Osteocyte (in vitro differentiated cells): ENCODE results near the gene SPZ1. TPM values are rescaled to one million over a fixed set of nuclear protein-coding genes. Genes with fewer than 3 reads are reported as not detected.
"Not testable (repeated sequence)": the region's sequence is repeated elsewhere in the genome, so short reads cannot be mapped to it uniquely, and the experiment has no call there.

Experiments used
- DNase-seq: peaks from one replicate; pipeline ENCODE4 v3.0.0; 2021; ENCODE audit warnings: mixed read lengths; ENCODE audit not compliant: unreplicated experiment; ENCODE audit errors: extremely low spot score
- H3K27ac Mint-ChIP-seq: one replicate; pipeline ENCODE4 v1.8.0; 2021; ENCODE audit warnings: mild to moderate bottlenecking, mixed read lengths; ENCODE audit not compliant: unreplicated experiment
- H3K27me3 Mint-ChIP-seq: one replicate; pipeline ENCODE4 v1.8.0; 2021; ENCODE audit warnings: mixed read lengths; ENCODE audit not compliant: unreplicated experiment
- H3K36me3 Mint-ChIP-seq: one replicate; pipeline ENCODE4 v1.8.0; 2021; ENCODE audit warnings: mixed read lengths; ENCODE audit not compliant: unreplicated experiment
- H3K4me1 Mint-ChIP-seq: one replicate; pipeline ENCODE4 v1.8.0; 2021; ENCODE audit warnings: mixed read lengths; ENCODE audit not compliant: unreplicated experiment
- H3K4me3 Mint-ChIP-seq: one replicate; pipeline ENCODE4 v1.8.0; 2021; ENCODE audit warnings: mild to moderate bottlenecking, moderate library complexity, mixed read lengths; ENCODE audit not compliant: unreplicated experiment
- H3K9me3 Mint-ChIP-seq: one replicate; pipeline ENCODE4 v1.8.0; 2021; ENCODE audit warnings: mixed read lengths; ENCODE audit not compliant: unreplicated experiment
- long read RNA-seq: library from polyadenylated mRNA; unstranded; transcript quantifications from one replicate; pipeline ENCODE4 v2.0.0, GENCODE V29; 2021
- total RNA-seq: library from RNA; stranded (reverse); gene quantifications from 2 replicates; pipeline ENCODE4 v1.2.1, GENCODE V29; 2021
- TF ChIP-seq, protein P1 (sequence below): fragments of 200-600 bp; sonication (generic); IDR thresholded peaks from 2 replicates; pipeline ENCODE4 v1.5.0; 2021; ENCODE audit warnings: antibody characterized with exemption, mild to moderate bottlenecking, moderate library complexity

SPZ1 gene, protein sequence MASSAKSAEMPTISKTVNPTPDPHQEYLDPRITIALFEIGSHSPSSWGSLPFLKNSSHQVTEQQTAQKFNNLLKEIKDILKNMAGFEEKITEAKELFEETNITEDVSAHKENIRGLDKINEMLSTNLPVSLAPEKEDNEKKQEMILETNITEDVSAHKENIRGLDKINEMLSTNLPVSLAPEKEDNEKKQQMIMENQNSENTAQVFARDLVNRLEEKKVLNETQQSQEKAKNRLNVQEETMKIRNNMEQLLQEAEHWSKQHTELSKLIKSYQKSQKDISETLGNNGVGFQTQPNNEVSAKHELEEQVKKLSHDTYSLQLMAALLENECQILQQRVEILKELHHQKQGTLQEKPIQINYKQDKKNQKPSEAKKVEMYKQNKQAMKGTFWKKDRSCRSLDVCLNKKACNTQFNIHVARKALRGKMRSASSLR
- not detected in 2 replicates for total RNA-seq
- long read RNA-seq: 0 reads

DNA sequence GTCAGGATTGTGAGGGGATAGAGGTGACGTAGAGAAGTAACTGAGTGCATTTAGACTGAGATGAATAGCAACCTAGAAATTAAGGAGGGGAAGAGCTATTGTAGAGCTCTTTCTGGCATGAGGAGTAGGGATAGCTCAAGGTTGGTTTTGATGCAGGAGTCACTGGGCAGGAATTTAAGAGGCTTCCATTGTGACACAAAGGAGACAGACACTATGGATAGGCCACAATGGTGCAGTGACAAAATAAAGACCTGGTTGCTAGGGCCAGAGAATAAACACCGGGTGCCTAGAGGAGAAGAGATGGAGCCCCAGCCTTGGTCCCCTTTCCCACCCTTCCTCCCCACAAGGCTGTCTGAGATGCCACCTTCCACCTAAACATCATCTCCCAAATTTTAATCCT lies at the start of gene SPZ1:
TSS of gene SPZ1 (plus strand) at position 301 of the 400 bp plus-strand sequence. CDS start 214 bp downstream, outside the sequence.
- H3K4me3 Mint-ChIP-seq: no peak within 1 kb of the TSS
- TF ChIP-seq, protein P1, sequence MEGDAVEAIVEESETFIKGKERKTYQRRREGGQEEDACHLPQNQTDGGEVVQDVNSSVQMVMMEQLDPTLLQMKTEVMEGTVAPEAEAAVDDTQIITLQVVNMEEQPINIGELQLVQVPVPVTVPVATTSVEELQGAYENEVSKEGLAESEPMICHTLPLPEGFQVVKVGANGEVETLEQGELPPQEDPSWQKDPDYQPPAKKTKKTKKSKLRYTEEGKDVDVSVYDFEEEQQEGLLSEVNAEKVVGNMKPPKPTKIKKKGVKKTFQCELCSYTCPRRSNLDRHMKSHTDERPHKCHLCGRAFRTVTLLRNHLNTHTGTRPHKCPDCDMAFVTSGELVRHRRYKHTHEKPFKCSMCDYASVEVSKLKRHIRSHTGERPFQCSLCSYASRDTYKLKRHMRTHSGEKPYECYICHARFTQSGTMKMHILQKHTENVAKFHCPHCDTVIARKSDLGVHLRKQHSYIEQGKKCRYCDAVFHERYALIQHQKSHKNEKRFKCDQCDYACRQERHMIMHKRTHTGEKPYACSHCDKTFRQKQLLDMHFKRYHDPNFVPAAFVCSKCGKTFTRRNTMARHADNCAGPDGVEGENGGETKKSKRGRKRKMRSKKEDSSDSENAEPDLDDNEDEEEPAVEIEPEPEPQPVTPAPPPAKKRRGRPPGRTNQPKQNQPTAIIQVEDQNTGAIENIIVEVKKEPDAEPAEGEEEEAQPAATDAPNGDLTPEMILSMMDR: no peak
- no peak for DNase-seq
- peaks cover 13% of the 10 kb centered on the region for H3K4me1 Mint-ChIP-seq
- H3K27me3 Mint-ChIP-seq: peaks cover 46% of the 10 kb centered on the region
- no peaks in the 10 kb centered on the region for H3K36me3 Mint-ChIP-seq
- H3K27ac Mint-ChIP-seq: no peak within 1 kb of the TSS
- no peaks in the 10 kb centered on the region for H3K9me3 Mint-ChIP-seq

DNA sequence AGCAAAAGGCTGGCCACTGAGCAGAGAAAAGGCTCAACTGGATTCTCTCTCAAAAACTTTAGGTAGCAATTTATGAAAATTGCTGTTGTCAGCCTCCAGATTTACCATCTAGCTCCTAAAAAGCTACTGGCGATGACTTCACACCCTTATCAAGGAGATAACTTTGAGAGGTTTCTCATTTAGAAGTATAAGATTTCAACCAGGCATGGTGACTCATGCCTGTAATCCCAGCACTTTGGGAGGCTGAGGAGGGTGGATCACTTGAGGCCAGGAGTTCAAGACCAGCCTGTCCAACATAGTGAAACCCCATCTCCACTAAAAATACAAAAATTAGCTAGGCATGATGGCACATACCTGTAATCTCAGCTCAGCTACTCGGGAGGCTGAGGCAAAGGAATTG lies 49.3 kb upstream of the SPZ1 start:
- H3K27ac Mint-ChIP-seq: not testable (repeated sequence)

DNA sequence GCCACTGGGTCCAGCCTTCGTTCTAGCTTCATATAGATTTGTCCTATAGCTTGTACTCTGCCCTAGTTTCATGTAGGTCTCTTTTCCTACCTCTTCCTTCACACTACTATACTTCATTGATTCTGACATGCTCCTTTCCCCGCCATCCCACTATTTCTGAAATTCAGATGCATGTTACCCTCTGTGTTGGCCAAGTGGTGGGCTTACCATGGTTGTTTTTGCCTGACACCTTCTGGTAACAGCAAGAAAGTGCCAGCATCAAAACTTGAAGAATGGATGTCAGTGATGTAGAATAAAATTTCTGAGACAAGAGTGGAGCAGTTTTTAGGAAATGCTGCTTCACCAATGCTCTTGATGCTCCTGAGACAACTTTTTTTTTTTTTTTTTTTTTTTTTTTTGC lies 44.5 kb upstream of the SPZ1 start:
- H3K36me3 Mint-ChIP-seq: no peaks in the 10 kb centered on the region
- H3K9me3 Mint-ChIP-seq: no peaks in the 10 kb centered on the region
- no peak overlapping the region for H3K4me3 Mint-ChIP-seq
- DNase-seq: no peak
- H3K4me1 Mint-ChIP-seq: peaks cover 6% of the 10 kb centered on the region
- no peaks in the 10 kb centered on the region for H3K27me3 Mint-ChIP-seq
- H3K27ac Mint-ChIP-seq: no peak overlapping the region
- TF ChIP-seq, protein P1: peak; percentile 63

More for the DNA sequence above, 49.3 kb upstream of the SPZ1 start:
- not testable (repeated sequence) for H3K36me3 Mint-ChIP-seq, DNase-seq, H3K4me3 Mint-ChIP-seq, H3K27me3 Mint-ChIP-seq, H3K9me3 Mint-ChIP-seq, H3K4me1 Mint-ChIP-seq

DNA sequence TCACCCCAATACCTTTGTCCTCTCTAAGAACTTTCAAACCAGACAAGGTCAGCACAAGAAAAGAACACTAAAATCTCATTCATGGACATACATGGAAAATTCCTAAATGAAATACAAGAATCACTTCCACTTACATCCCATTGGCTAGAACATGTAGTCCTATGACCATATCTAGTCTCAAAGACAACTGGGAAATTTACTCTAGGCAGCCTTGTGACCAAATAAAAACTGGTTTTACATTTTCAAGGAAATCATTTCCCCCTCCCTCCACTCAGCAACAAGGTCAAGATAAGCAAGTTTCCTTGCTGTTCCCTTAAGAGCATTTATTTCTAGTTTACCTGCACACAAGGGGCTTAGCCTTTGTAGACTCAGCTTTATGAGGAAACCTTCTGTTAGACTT lies 43.6 kb upstream of the SPZ1 start:
- no peak for DNase-seq
- no peaks in the 10 kb centered on the region for H3K27me3 Mint-ChIP-seq
- no peaks in the 10 kb centered on the region for H3K36me3 Mint-ChIP-seq
- peaks cover 6% of the 10 kb centered on the region for H3K4me1 Mint-ChIP-seq
- no peak overlapping the region for H3K4me3 Mint-ChIP-seq
- TF ChIP-seq, protein P1: no peak
- no peak overlapping the region for H3K27ac Mint-ChIP-seq
- no peaks in the 10 kb centered on the region for H3K9me3 Mint-ChIP-seq

DNA sequence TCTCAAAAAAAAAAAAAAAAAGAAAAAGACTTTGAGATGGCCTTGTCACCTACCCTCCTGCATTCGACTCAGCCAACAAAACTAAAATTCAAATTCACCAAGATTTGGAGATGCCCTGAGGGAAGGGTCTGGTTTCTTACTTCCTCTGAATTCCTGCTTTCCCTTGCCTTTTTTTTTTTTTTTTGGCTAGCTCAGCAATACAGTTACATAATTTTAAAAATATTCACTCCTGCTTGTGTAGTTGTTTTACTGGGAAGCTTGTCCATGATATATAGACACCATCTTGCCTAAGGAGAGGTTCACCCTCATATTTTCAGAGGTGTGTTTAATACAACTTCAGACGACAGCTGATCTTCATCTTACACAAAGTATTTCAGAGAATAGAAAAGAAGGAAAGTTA lies 42.6 kb upstream of the SPZ1 start:
- H3K36me3 Mint-ChIP-seq: no peaks in the 10 kb centered on the region

More for the DNA sequence above, 42.6 kb upstream of the SPZ1 start:
- peaks cover 6% of the 10 kb centered on the region for H3K4me1 Mint-ChIP-seq
- no peak overlapping the region for H3K4me3 Mint-ChIP-seq
- H3K27ac Mint-ChIP-seq: no peak overlapping the region
- no peaks in the 10 kb centered on the region for H3K9me3 Mint-ChIP-seq
- TF ChIP-seq, protein P1: no peak
- no peaks in the 10 kb centered on the region for H3K27me3 Mint-ChIP-seq
- DNase-seq: no peak
